ENCODE data around the gene FGGY. TPM values are rescaled to one million over a fixed set of nuclear protein-coding genes. Genes with fewer than 3 reads are reported as not detected.

The FGGY gene
- total RNA-seq, 2 donors from 2014 or later = 14.1 to 14.8 TPM

DNA sequence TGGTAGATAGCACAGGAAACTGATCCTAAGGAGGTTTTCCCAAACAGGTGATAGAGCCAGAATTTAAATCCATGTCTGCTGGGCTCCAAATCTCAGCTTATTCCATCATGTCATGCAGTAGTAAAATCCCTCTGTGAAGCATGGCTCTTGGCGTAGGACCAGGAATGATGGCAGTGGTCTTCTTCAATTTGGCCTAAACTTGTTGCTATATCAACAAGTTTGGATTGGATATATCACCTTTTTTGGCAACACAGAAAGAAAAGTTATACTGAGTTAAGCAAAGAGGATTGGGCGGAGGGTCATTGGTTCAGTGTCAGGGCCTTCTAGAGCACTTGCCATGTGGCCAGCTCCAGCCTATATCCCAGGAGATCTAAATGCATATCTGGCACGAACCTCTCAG lies 52.2 kb downstream of the FGGY start:
- WGBS, 2 experiments (ENCODE audit: insufficient coverage in 1 of 2, insufficient read length in 1 of 2) = 93 to 100% methylated on average over 2 to 3 of the region's 3 CpGs
- Mint-ChIP-seq H3K27me3 (ENCODE audit: insufficient read depth) (no peaks in the 10 kb centered on the region), H3K4me1 (peaks cover 23% of the 10 kb centered on the region), H3K4me3 (no peak overlapping the region), H3K36me3 (ENCODE audit: low read depth) (peaks cover 3% of the 10 kb centered on the region), H3K9me3 (no peaks in the 10 kb centered on the region), H3K27ac (no peak overlapping the region)
- Histone ChIP-seq H3K27ac (ENCODE audit: low read depth, low read length) (no peak overlapping the region), H3K27me3 (ENCODE audit: control insufficient read depth, insufficient read depth, low read length, poor library complexity, severe bottlenecking) (no peaks in the 10 kb centered on the region), H3K4me1 (ENCODE audit: control insufficient read depth, insufficient read depth, low read length) (peaks cover 17% of the 10 kb centered on the region), H3K4me3 (ENCODE audit: low read length) (no peak overlapping the region), H3K9me3 (ENCODE audit: control insufficient read depth, low read length) (no peaks in the 10 kb centered on the region), H3K9ac (ENCODE audit: extremely low read depth, low read length, poor library complexity, severe bottlenecking) (no peak overlapping the region), H3K36me3 (ENCODE audit: control insufficient read depth, insufficient read depth, low read length) (no peaks in the 10 kb centered on the region)
- DNase-seq = no peak
- TF ChIP-seq, protein P1, sequence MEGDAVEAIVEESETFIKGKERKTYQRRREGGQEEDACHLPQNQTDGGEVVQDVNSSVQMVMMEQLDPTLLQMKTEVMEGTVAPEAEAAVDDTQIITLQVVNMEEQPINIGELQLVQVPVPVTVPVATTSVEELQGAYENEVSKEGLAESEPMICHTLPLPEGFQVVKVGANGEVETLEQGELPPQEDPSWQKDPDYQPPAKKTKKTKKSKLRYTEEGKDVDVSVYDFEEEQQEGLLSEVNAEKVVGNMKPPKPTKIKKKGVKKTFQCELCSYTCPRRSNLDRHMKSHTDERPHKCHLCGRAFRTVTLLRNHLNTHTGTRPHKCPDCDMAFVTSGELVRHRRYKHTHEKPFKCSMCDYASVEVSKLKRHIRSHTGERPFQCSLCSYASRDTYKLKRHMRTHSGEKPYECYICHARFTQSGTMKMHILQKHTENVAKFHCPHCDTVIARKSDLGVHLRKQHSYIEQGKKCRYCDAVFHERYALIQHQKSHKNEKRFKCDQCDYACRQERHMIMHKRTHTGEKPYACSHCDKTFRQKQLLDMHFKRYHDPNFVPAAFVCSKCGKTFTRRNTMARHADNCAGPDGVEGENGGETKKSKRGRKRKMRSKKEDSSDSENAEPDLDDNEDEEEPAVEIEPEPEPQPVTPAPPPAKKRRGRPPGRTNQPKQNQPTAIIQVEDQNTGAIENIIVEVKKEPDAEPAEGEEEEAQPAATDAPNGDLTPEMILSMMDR (conservative IDR thresholded peaks at IDR 0.05) = no peak

DNA sequence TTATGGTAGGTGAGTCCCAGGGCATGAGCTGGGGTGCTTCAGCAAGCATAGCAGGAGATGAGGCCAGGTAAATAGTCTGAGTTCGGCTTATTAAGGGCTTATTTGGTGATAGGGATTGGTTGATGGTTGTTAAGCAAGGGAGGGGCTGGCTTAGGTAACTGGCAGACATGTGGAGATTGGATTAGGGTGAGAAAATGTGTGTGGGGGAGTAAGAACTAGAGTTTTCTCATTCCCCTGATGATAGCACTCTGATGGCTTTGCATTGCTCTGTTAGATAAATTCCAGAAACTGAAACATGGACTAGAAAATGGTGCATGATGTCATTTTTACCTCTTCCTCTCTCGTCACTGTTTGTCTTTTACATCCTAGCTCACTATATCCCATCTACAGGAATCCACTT lies 53.6 kb downstream of the FGGY start:
- Mint-ChIP-seq H3K9me3 (no peaks in the 10 kb centered on the region), H3K4me1 (peaks cover 28% of the 10 kb centered on the region), H3K27me3 (ENCODE audit: insufficient read depth) (no peaks in the 10 kb centered on the region), H3K27ac (no peak overlapping the region), H3K4me3 (no peak overlapping the region), H3K36me3 (ENCODE audit: low read depth) (peaks cover 3% of the 10 kb centered on the region)
- Histone ChIP-seq H3K36me3 (ENCODE audit: control insufficient read depth, insufficient read depth, low read length) (no peaks in the 10 kb centered on the region), H3K4me1 (ENCODE audit: control insufficient read depth, insufficient read depth, low read length) (peaks cover 17% of the 10 kb centered on the region), H3K9ac (ENCODE audit: extremely low read depth, low read length, poor library complexity, severe bottlenecking) (no peak overlapping the region), H3K27ac (ENCODE audit: low read depth, low read length) (no peak overlapping the region), H3K9me3 (ENCODE audit: control insufficient read depth, low read length) (no peaks in the 10 kb centered on the region), H3K4me3 (ENCODE audit: low read length) (no peak overlapping the region), H3K27me3 (ENCODE audit: control insufficient read depth, insufficient read depth, low read length, poor library complexity, severe bottlenecking) (no peaks in the 10 kb centered on the region)
- 74% methylated on average over 2 of the region's 2 CpGs; no CpG with 5 or more reads in 1 of the 2 experiments for WGBS, 2 experiments (ENCODE audit: insufficient coverage in 1 of 2, insufficient read length in 1 of 2)
- DNase-seq = no peak
- TF ChIP-seq, protein P1 (conservative IDR thresholded peaks at IDR 0.05) = no peak

DNA sequence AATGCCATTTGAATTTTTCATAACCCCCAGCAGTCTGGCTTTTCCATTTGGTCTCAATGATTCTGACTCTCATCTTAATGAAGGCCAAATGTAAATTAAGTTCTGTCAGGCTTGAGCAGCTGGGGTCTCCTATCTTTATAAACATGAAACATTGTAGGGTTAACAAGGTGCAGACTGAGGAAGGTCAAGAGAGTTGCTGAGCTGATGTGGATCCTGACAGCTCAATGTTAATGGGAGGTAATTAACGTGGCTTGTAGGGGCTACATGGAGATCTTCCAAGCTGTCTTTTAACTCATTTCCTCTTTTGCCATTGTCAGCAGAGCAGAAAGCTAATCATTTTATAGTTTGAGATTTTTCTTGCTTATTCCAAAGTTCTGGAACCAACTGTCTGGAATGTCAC lies 55.2 kb downstream of the FGGY start:
- TF ChIP-seq, protein P1 (conservative IDR thresholded peaks at IDR 0.05) = no peak
- H3K36me3 Mint-ChIP-seq (ENCODE audit: low read depth) = no peaks in the 10 kb centered on the region
- no peaks in the 10 kb centered on the region for H3K27me3 ChIP-seq (ENCODE audit: control insufficient read depth, insufficient read depth, low read length, poor library complexity, severe bottlenecking)
- WGBS, 2 experiments (ENCODE audit: insufficient coverage in 1 of 2, insufficient read length in 1 of 2) = 100% methylated on average over 1 of the region's 1 CpG
- H3K27ac ChIP-seq (ENCODE audit: low read depth, low read length) = no peak overlapping the region
- H3K9me3 ChIP-seq (ENCODE audit: control insufficient read depth, low read length) = no peaks in the 10 kb centered on the region
- H3K27me3 Mint-ChIP-seq (ENCODE audit: insufficient read depth) = no peaks in the 10 kb centered on the region
- H3K9me3 Mint-ChIP-seq = no peaks in the 10 kb centered on the region
- H3K4me3 Mint-ChIP-seq = no peak overlapping the region
- peaks cover 17% of the 10 kb centered on the region for H3K4me1 ChIP-seq (ENCODE audit: control insufficient read depth, insufficient read depth, low read length)
- no peak overlapping the region for H3K4me3 ChIP-seq (ENCODE audit: low read length)
- no peak for DNase-seq
- no peaks in the 10 kb centered on the region for H3K36me3 ChIP-seq (ENCODE audit: control insufficient read depth, insufficient read depth, low read length)
- no peak overlapping the region for H3K9ac ChIP-seq (ENCODE audit: extremely low read depth, low read length, poor library complexity, severe bottlenecking)
- H3K4me1 Mint-ChIP-seq = peaks cover 28% of the 10 kb centered on the region
- no peak overlapping the region for H3K27ac Mint-ChIP-seq

Measured in endodermal cell (in vitro differentiated cells).